OCI-LY3 (cell line): Measurements from ENCODE around the gene GPR15LG.
"Not testable (repeated sequence)": the region's sequence is repeated elsewhere in the genome, so short reads cannot be mapped to it uniquely, and the experiment has no call there.

ENCODE experiments used
- EZH2phosphoT487 ChIP-seq: fragments of 200-600 bp; shearing (Covaris generic); IDR thresholded peaks from 2 replicates; pipeline ENCODE4 v1.6.1; 2018; ENCODE audit warnings: antibody characterized with exemption, mixed run types, low read depth
- TF ChIP-seq, protein P1 (sequence below): fragments of 200-600, 300-600 bp; sonication (generic); IDR thresholded peaks from 2 replicates; pipeline ENCODE4 v1.5.1; 2014; ENCODE audit warnings: antibody characterized with exemption, low read length, low read depth

DNA sequence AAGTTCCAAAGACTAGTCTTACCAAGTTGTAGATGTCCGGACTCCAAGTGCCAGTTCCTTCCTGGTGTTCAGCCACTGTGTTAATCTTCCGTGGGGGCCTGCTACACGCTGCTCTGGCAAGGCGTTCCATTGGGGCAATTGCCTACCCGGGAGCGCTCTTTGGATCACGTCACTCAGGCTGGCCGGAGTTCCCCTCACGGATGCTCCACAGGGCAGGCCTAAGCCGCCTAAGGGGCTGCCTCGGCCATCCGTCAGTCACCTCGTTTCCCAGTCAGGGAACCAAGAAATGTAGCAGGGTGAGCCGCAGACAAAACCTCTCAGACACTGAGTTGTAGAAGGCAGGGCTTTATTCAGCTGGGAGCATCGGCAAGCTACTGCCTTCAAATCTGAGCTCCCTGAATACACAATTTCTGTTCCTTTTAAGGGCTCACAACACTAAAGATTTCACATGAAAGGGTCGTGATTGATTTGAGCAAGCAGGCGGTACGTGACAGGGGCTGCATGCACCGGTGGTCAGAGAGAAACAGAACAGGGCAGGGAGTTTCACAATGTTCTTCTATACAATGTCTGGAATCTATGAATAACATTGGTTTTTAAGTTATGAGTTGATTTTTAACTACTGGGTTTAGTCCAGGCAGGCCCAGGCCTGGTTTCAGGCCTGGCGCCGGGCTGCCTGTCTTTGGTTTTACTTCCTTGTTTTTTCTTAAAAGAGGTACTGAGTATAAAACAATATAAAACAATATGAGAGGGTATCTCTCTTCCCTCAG, 1.7 kb upstream of the GPR15LG start:
- TF ChIP-seq, protein P1, sequence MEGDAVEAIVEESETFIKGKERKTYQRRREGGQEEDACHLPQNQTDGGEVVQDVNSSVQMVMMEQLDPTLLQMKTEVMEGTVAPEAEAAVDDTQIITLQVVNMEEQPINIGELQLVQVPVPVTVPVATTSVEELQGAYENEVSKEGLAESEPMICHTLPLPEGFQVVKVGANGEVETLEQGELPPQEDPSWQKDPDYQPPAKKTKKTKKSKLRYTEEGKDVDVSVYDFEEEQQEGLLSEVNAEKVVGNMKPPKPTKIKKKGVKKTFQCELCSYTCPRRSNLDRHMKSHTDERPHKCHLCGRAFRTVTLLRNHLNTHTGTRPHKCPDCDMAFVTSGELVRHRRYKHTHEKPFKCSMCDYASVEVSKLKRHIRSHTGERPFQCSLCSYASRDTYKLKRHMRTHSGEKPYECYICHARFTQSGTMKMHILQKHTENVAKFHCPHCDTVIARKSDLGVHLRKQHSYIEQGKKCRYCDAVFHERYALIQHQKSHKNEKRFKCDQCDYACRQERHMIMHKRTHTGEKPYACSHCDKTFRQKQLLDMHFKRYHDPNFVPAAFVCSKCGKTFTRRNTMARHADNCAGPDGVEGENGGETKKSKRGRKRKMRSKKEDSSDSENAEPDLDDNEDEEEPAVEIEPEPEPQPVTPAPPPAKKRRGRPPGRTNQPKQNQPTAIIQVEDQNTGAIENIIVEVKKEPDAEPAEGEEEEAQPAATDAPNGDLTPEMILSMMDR = not testable (repeated sequence)
- TF ChIP-seq EZH2phosphoT487 = not testable (repeated sequence)
